Measurements from ENCODE around the gene VN1R4. TPM values are rescaled to one million over a fixed set of nuclear protein-coding genes. Genes with fewer than 3 reads are reported as not detected.
"Not testable (repeated sequence)": the region's sequence is repeated elsewhere in the genome, so short reads cannot be mapped to it uniquely, and the experiment has no call there.

Gene VN1R4, protein sequence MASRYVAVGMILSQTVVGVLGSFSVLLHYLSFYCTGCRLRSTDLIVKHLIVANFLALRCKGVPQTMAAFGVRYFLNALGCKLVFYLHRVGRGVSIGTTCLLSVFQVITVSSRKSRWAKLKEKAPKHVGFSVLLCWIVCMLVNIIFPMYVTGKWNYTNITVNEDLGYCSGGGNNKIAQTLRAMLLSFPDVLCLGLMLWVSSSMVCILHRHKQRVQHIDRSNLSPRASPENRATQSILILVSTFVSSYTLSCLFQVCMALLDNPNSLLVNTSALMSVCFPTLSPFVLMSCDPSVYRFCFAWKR
- total RNA-seq = not detected in 2 replicates

DNA sequence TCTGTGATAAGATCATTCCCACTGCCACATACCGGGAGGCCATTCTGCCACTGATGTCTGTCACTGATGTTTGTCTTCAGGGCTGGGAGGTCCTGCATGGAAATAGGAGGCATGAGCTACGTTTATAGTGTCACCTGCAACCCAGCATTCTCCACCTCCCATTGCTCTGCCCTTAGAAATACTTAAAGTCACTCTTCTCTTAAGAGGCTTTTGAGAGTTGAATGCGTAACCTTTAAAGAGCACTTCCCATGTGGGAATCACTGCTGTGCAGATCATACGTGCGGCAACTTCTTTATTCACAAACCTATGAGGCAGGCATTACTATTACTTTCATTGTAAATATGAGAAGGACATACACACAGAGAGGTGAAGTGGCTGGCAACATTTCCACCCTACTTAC is at the start of gene VN1R4:
Gene VN1R4, minus strand, starts transcription at position 101 of the 400 bp plus-strand sequence. Its CDS starts 58 bp downstream, at position 43.
- DNase-seq (ENCODE audit: low read depth in 2 of 2) = not testable (repeated sequence)

- DNase-seq (ENCODE audit: low read depth in 2 of 2) = no peak
Measured at GRCh38 chr19:53311897-53312296, 44.4 kb upstream of the VN1R4 start.

- no peak for DNase-seq (ENCODE audit: low read depth in 2 of 2)
Measured at GRCh38 chr19:53311044-53311443, 43.5 kb upstream of the VN1R4 start.

GRCh38 chr19:53308339-53308811 is 40.9 kb upstream of the VN1R4 start:
- DNase-seq (ENCODE audit: low read depth in 2 of 2) = peak; percentile 1 to 27

DNA sequence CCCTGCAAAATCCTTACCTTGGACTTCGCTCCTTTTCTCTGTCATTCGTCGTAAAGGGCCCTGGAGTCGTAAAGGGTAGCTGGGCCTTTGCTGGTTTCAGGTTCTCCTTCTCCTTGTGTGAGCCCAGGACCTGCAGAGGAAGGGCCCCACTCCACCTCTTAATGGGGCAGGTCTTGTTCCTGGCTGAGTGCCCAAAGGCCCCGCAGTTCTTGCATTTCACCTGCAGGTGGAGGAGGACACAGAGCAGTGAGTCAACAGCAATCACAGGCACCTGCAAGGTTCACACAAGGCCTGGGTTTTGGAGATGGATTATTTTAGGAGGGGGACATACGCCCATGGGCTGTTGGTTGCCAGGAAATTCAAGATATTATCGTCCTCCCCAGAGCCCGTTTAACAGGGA is 33.8 kb upstream of the VN1R4 start:
- not testable (repeated sequence) for DNase-seq (ENCODE audit: low read depth in 2 of 2)

- no peak for DNase-seq (ENCODE audit: low read depth in 2 of 2)
Measured at GRCh38 chr19:53294786-53295441, 27.4 kb upstream of the VN1R4 start.

GRCh38 chr19:53290758-53291549 is 23.4 kb upstream of the VN1R4 start:
- no peak for DNase-seq (ENCODE audit: low read depth in 2 of 2)

GRCh38 chr19:53285087-53285486 is 17.6 kb upstream of the VN1R4 start:
- no peak for DNase-seq (ENCODE audit: low read depth in 2 of 2)

GRCh38 chr19:53281947-53282346 is 14.4 kb upstream of the VN1R4 start:
- DNase-seq (ENCODE audit: low read depth in 2 of 2) = not testable (repeated sequence)

GRCh38 chr19:53275480-53275879 is 8.0 kb upstream of the VN1R4 start:
- no peak for DNase-seq (ENCODE audit: low read depth in 2 of 2)

- no peak for DNase-seq (ENCODE audit: low read depth in 2 of 2)
Measured at GRCh38 chr19:53272044-53272443, 4.5 kb upstream of the VN1R4 start.

DNA sequence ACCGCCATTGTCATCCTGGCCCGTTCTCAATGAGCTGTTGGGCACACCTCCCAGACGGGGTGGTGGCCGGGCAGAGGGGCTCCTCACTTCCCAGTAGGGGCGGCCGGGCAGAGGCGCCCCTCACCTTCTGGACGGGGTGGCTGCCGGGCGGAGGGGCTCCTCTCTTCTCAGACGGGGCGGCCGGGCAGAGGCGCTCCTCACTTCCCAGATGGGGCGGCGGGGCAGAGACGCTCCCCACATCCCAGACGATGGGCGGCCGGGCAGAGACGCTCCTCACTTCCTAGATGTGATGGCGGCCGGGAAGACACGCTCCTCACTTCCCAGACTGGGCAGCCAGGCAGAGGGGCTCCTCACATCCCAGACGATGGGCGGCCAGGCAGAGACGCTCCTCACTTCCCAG is 2.3 kb upstream of the VN1R4 start:
- DNase-seq (ENCODE audit: low read depth in 2 of 2) = not testable (repeated sequence)

DNA sequence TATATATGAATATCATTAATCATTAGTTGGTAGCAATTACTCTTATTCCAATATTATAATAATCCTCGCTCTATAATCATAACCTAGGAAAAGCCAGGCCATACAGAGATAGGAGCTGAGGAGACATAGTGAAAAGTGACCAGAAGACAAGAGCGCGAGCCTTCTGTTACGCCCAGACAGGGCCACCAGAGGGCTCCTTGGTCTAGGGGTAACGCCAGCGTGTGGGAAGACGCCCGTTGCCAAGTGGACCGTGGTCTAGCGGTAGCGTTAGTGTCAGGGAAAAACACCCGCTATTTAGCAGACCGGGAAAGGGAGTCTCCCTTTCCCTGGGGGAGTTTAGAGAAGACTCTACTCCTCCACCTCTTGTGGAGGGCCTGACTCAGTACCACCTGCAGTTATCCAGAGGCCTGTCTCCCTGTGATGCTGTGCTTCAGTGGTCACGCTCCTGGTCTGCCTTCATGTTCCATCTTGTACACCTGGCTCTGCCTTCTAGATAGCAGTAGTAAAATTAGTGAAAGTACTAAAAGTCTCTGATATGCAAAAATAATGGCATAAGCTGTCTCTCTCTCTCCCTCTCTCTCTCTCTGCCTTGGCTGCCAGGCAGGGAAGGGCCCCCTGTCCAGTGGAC is 9.7 kb downstream of the VN1R4 start, which contains the start of gene VN1R2:
Gene VN1R2, plus strand, starts transcription at position 578 of the 628 bp plus-strand sequence. CDS start 84 bp downstream, outside the sequence.
- DNase-seq (ENCODE audit: low read depth in 2 of 2) = not testable (repeated sequence)

DNA sequence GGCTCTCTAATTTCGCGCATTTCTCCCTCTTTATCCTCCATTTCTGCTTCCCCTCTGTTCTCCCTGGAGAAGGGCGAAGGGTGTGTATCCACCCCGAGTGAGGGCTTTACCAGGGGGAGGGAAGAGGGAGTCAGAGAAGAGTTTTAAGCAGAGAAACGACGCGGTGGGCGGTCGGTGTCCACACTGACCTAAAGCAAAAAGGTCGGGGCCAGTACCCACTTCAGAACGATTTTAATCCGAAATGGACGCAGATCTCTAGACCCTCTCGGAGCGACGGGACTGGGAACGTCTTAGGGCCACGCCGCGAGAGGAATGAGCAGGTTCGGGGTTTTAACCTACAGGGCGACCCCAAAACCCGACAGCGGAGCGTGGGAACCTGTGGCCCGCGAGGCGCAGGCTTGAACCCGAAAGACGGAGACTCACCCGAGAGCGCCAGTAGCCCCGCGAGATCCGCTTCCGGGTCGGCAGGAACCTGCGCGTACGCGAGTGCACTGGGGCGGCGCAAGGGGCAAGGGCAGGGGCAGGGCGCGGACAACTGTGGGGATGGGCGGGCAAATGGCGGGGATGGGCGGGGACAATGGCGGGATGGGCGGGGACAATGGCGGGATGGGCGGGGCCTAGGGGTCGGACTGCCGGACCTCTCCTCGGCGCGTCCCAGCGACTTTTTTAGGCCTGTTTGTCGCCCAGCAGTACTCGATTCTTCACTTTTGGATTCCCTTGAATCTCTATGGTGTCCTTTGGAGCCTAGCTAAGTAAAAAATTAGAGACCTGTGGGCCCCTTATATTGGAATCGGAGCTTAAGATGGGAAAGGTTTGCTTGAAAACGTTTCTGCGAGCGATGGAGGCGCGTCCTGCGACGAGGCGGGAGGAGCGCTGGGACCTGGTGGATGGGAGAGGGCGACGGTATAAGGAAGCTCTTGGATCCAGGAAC is 12.8 kb downstream of the VN1R4 start, which contains the start of gene ZNF677:
Gene ZNF677, minus strand, starts transcription at position 463 of the 931 bp plus-strand sequence. CDS start 3,323 bp downstream, outside the sequence.
- DNase-seq (ENCODE audit: low read depth in 2 of 2) = peak; percentile 90 to 92

GRCh38 chr19:53246498-53246897 is 21.0 kb downstream of the VN1R4 start:
- no peak for DNase-seq (ENCODE audit: low read depth in 2 of 2)

DNA sequence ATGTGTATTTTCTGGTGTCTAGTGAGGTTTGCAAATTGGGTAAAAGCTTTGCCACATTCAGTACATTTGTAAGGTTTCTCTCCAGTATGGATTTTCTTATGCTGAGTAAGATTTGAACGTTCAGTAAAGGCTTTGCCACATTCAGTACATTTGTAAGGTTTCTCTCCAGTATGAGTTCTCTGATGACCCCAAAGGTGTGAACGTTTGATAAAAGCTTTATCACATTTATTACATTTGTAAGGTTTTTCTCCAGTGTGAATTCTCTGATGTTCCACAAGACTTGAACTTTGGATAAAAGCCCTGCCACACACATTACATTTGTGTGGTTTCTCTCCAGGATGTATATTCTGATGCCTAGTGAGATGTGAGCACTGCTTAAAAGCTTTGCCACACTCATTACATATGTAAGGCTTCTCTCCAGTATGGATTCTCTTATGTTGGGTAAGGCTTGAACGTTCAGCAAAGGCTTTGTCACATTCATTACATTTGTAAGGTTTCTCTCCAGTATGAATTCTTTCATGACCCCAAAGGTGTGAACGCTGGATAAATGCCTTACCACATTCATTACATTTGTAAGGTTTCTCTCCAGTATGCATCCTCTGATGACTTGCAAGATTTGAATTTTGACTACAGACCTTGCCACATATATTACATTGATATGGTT is 30.3 kb downstream of the VN1R4 start:
- no peak for DNase-seq (ENCODE audit: low read depth in 2 of 2)

DNA sequence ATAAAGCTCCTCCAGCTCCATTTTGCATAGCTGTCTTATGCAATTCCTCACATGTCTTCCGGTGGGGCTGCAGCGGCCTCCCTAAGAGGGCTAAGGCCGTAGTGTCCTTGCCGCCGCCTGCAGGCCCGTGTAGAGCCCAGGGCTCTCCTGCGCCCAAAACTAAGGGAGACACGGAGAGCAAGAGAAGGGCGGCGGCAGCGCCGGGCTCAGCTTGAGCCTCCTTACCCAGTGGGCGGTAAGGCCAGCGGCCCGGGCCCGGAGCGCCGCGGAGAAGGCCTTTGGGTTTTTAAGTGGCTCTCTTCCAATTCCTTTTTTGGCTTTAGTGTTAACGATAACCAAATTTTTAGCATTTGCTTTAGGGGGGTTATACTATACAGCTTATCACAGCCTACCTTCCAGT is 42.9 kb downstream of the VN1R4 start:
- DNase-seq (ENCODE audit: low read depth in 2 of 2) = no peak

- not testable (repeated sequence) for DNase-seq (ENCODE audit: low read depth in 2 of 2)
Measured at GRCh38 chr19:53222716-53223115, 44.8 kb downstream of the VN1R4 start.
